Sigmoid colon (tissue), 7 donors: ENCODE data around the gene RNF167. TPM values are rescaled to one million over a fixed set of nuclear protein-coding genes. Genes with fewer than 3 reads are reported as not detected.

Experiments used
- DNase-seq: peaks from one replicate; pipeline ENCODE4 v3.0.0-alpha.2; 2019
- H3K27ac ChIP-seq, 4 donors: fragments of 200-600 bp; sonication (generic); one replicate each; pipeline ENCODE4 v1.5.1; 2016 to 2019; ENCODE audit warnings: mild to moderate bottlenecking in 1 of 4
- H3K27me3 ChIP-seq, 3 donors: fragments of 200-600 bp; sonication (generic); one replicate each; pipeline ENCODE4 v1.5.1; 2019; ENCODE audit warnings: mild to moderate bottlenecking in 1 of 3
- H3K36me3 ChIP-seq, 4 donors: fragments of 200-600 bp; sonication (generic); one replicate each; pipeline ENCODE4 v1.5.1; 2016 to 2019
- H3K4me1 ChIP-seq, 4 donors: fragments of 200-600 bp; sonication (generic); one replicate each; pipeline ENCODE4 v1.5.1; 2017 to 2019
- H3K4me3 ChIP-seq, 4 donors: fragments of 200-600 bp; sonication (generic); one replicate each; pipeline ENCODE4 v1.5.1; 2017 to 2019; ENCODE audit warnings: mild to moderate bottlenecking in 2 of 4, moderate library complexity in 1 of 4
- H3K9me3 ChIP-seq, 4 donors: fragments of 200-600 bp in 3 of 4; sonication (generic) in 3 of 4; one replicate each; pipeline versions ENCODE4 v1.5.1 to v1.6.1; 2013 to 2019
- CTCF ChIP-seq, 4 experiments: fragments of 450-650 bp in 3 of 4; fragments of 200-600 bp in 1 of 4; IDR thresholded peaks; one replicate each; pipeline ENCODE4 v1.5.1; 2016 to 2019; ENCODE audit warnings: antibody characterized with exemption in 4 of 4, mild to moderate bottlenecking in 3 of 4, moderate library complexity in 2 of 4
- EP300 ChIP-seq, 4 donors: sonication (generic); formaldehyde crosslinking; IDR thresholded peaks; one replicate each; pipeline ENCODE4 v1.6.1; 2017; ENCODE audit warnings: antibody characterized with exemption in 4 of 4
- POLR2A ChIP-seq, 2 donors: fragments of 450-650 bp; IDR thresholded peaks; one replicate each; pipeline ENCODE4 v1.6.1; 2016; ENCODE audit warnings: antibody characterized with exemption in 2 of 2, mild to moderate bottlenecking in 2 of 2, moderate library complexity in 2 of 2
- POLR2AphosphoS5 ChIP-seq, 4 donors: sonication (generic); formaldehyde crosslinking; IDR thresholded peaks; one replicate each; pipeline ENCODE4 v1.6.1; 2017; ENCODE audit warnings: antibody characterized with exemption in 4 of 4
- WGBS, 2 donors: extraction: QIAGEN DNeasy Blood & Tissue Kit; methylation state at CpG; one replicate each; pipeline ENCODE4 v1.1.7; 2013; 5-methylcytosine and 5-hydroxymethylcytosine counted together
- intact Hi-C: fragments of 100-400 bp; cut with DNase I; formaldehyde crosslinking; loops from one replicate; pipeline ENCODE4 v1.15.1; 2023
- polyA plus RNA-seq, 3 donors: library from polyadenylated mRNA; stranded (reverse); fragments of 200-250 nt; gene quantifications; one replicate each; pipeline ENCODE4 v1.2.3, GENCODE V29; 2013
- total RNA-seq, 4 donors: library from RNA; depleted of rRNA; stranded (reverse); fragments of >200 nt; gene quantifications; one replicate each; pipeline ENCODE4 v1.1.0, GENCODE V29; 2016
- donor health status: healthy with polysubstance abuse.
- donor health status: Bipolar disorder and iron deficiency.
- donor health status: healthy.

RNF167 gene
- total and polyA plus RNA-seq, 7 donors = 45.0 to 120 (median 61.1) TPM

DNA sequence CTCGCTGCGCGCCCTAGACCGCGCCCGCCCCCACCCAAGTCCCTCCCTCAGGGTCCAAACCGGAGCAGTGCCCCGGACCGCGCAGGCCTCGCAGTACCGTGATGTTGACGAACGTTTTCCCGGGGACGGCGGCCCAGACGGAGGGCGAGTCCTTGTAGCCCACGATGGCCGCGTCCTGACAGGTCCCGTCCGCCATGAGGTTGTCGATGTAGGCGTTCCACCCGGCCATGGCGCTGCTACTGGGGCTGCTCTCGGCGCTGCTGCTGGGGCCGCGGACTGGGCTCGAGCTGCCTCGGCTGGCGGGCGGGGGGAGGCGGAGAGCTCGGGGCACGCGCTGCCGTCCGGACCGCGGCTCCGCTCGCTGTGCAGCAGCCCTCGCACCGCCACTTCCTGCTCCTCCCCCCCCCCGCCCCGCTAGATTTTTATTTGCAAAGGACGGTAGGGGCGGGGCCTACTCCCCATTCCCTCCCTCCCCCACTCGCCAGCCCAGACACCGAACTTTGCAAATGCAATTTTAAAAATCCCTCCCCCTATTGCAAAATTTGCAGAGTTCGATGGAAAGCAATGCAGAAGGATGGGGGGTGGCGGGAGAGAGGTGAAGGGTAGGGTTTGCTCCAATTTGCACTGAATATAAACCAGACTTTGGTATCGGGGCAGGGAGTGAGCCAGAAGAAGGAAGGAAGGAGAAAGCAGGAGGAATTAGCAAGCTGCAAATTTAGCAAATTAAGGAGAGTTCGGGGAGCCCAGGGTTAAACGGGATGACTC, 8.3 kb downstream of the RNF167 start, which contains the start of gene PFN1:
Gene PFN1 (minus strand): TSS at position 365 of the 765 bp plus-strand sequence. CDS start 136 bp downstream, at position 229.
- 0% methylated on average over 59 of the region's 59 CpGs for WGBS, 2 donors
- Histone ChIP-seq H3K27me3 (no peaks in the 10 kb centered on the region), H3K4me1 (peaks cover 0 to 55% (median 44%) of the 10 kb centered on the region in 4 donors), H3K27ac (peak within 1 kb of the TSS; percentile 98 to 100 (median 99)), H3K4me3 (peak within 1 kb of the TSS; percentile 80 to 99 (median 96)), H3K9me3 (no peaks in the 10 kb centered on the region), H3K36me3 (peaks cover 12 to 34% (median 23%) of the 10 kb centered on the region in 4 donors)
- TF ChIP-seq POLR2AphosphoS5 (IDR thresholded peaks at IDR 0.05) = peak; percentile 56 to 90 (median 81)
- TF ChIP-seq POLR2A (IDR thresholded peaks at IDR 0.05) = peak; percentile 73 to 80
- no peak for TF ChIP-seq EP300 (IDR thresholded peaks at IDR 0.05)
- no peak for TF ChIP-seq CTCF (IDR thresholded peaks at IDR 0.05)
- intact Hi-C loops = no loop called here
- DNase-seq = peak; percentile 96

DNA sequence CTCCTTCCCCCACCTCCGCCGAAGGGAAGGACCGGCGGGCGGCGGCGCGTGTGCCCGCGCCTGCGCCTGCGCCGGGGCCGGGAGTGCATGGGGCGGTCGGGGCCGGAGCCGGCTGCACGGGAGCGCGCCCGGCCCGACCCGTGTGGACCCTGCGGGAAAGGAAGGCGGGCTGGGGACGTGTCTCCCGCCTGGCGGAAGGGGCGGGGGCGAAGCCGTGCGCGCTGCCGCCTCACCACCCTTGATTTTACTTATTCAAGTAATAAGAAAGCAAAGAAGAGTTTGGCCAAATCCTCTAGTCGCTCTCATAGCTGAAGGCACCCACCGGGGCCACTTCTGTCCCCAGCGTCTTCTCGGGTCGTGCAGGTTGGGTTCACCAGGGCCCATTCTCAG, 8.9 kb downstream of the RNF167 start:
- intact Hi-C loops = loop anchor here (1.0 kb wide), 1 partner anchor 18 kb away; the partner anchor contains the start of gene SPAG7
- peaks cover 0 to 55% (median 43%) of the 10 kb centered on the region in 4 donors for H3K4me1 ChIP-seq
- no peaks in the 10 kb centered on the region for H3K27me3 ChIP-seq
- peak overlapping the region; percentile 98 to 100 (median 99) for H3K27ac ChIP-seq
- 1% methylated on average over 40 of the region's 40 CpGs for WGBS, 2 donors
- no peaks in the 10 kb centered on the region for H3K9me3 ChIP-seq
- peak; percentile 92 for DNase-seq
- peak; percentile 27 to 83 (median 60) for TF ChIP-seq POLR2AphosphoS5 (IDR thresholded peaks at IDR 0.05)
- TF ChIP-seq EP300 (IDR thresholded peaks at IDR 0.05) = no peak
- no peak for TF ChIP-seq CTCF (IDR thresholded peaks at IDR 0.05)
- TF ChIP-seq POLR2A (IDR thresholded peaks at IDR 0.05) = peak; percentile 22 to 29
- H3K4me3 ChIP-seq = peak overlapping the region; percentile 80 to 99 (median 96)
- H3K36me3 ChIP-seq = peaks cover 9 to 29% (median 19%) of the 10 kb centered on the region in 4 donors

DNA sequence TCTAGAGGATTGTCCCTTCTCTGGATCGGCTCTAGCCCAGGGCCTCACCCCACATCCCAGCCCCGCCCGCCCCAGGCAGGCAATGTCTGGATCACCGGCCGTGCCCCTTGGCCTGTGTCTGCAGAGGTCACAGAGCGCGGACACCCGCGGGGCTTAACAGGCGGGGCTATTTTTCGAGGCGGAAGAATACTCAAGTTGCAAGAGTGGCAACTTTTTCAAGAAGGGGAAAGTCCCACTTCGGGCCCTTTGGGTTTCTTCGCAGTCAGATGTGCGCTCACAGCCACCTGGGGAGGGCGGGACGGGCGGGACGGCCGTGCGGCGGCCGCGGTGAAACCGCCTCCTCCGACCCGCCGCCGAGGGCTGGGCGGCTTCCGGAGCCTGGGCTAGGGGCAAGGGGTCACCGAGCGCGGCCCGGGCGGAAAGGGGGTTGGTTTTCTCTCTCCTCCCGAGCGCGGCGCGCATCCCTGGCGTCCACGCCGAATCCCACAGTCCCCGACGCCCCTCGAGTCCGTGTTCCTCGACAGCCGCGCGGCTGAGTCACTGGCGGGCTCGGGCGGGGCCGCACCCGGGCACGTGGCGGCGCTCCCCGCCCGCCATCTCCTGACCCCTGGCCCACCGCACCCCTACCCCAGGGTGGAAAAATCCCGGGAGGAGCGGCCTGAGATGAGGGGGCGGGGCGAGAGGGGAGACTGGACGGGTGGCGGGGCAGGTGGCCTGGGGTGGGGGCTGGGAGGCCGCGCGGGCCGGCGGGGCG, 9.4 kb downstream of the RNF167 start:
- WGBS, 2 donors = 1% methylated on average over 75 of the region's 75 CpGs
- H3K27me3 ChIP-seq = no peaks in the 10 kb centered on the region
- TF ChIP-seq POLR2AphosphoS5 (IDR thresholded peaks at IDR 0.05) (peak in 2 of 4 donors; percentile 40 to 42), POLR2A (IDR thresholded peaks at IDR 0.05) (no peak)
- H3K36me3 ChIP-seq = peaks cover 5 to 23% (median 16%) of the 10 kb centered on the region in 4 donors
- intact Hi-C loops = loop anchor here (1.0 kb wide), 1 partner anchor 18 kb away; the partner anchor contains the start of gene SPAG7
- peak; percentile 89 for DNase-seq
- H3K4me1 ChIP-seq = peaks cover 0 to 52% (median 38%) of the 10 kb centered on the region in 4 donors
- H3K9me3 ChIP-seq = no peaks in the 10 kb centered on the region
- H3K4me3 ChIP-seq = peak overlapping the region; percentile 80 to 99 (median 96)
- peak overlapping the region; percentile 98 to 100 (median 99) for H3K27ac ChIP-seq

GRCh38 chr17:4950075-4950745, 10.1 kb downstream of the RNF167 start:
- intact Hi-C loops = no loop called here
- Histone ChIP-seq H3K4me3 (peak overlapping the region; percentile 80 to 99 (median 96)), H3K36me3 (peaks cover 0 to 16% (median 11%) of the 10 kb centered on the region in 4 donors), H3K27me3 (no peaks in the 10 kb centered on the region), H3K9me3 (no peaks in the 10 kb centered on the region), H3K4me1 (peaks cover 0 to 44% (median 31%) of the 10 kb centered on the region in 4 donors), H3K27ac (peak overlapping the region; percentile 98 to 100 (median 99))
- peak; percentile 83 for DNase-seq
- no peak for TF ChIP-seq EP300 (IDR thresholded peaks at IDR 0.05)
- TF ChIP-seq POLR2AphosphoS5 (IDR thresholded peaks at IDR 0.05) = peak in 1 of 4 donors; percentile 2
- 2 to 6% methylated on average over 52 of the region's 52 CpGs for WGBS, 2 donors

DNA sequence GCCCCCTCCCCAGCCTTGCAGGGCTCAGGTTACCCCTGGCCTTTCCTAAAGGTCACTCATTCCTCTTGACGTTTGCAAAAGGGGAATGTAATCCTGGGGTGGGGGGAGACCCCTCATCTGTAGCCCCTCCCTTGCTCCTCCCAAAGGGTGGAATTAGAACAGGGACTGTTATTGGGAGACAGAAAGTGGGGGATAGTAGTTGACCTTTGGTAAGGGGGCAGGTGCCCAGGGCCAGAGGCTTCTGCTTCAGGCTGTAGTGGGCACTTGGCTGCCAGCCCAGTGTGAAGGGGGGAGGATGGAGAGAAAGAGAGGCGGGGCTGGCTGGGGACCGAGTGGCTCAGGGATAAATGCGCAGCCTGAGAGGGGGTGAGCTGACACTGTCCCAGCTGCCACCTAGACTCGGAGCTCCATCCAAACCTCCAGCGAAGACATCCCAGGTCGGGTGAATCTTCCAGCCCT, 10.7 kb downstream of the RNF167 start, which contains the start of gene ENO3:
Gene ENO3 (plus strand): TSS at position 374 of the 459 bp plus-strand sequence. CDS start 711 bp downstream, outside the sequence.
- WGBS, 2 donors = 40 to 47% methylated on average over 7 of the region's 7 CpGs
- no peak for DNase-seq
- peak within 1 kb of the TSS; percentile 80 to 99 (median 96) for H3K4me3 ChIP-seq
- peak within 1 kb of the TSS; percentile 98 to 100 (median 99) for H3K27ac ChIP-seq
- peaks cover 0 to 11% (median 7%) of the 10 kb centered on the region in 4 donors for H3K36me3 ChIP-seq
- H3K4me1 ChIP-seq = peaks cover 0 to 39% (median 25%) of the 10 kb centered on the region in 4 donors
- no peaks in the 10 kb centered on the region for H3K9me3 ChIP-seq
- TF ChIP-seq CTCF (IDR thresholded peaks at IDR 0.05) = no peak
- no peak for TF ChIP-seq POLR2AphosphoS5 (IDR thresholded peaks at IDR 0.05)
- no peak for TF ChIP-seq POLR2A (IDR thresholded peaks at IDR 0.05)
- no peak for TF ChIP-seq EP300 (IDR thresholded peaks at IDR 0.05)
- H3K27me3 ChIP-seq = no peaks in the 10 kb centered on the region
- intact Hi-C loops = no loop called here
